HepG2 (cell line): ENCODE data around the gene GTF2H2C. TPM values are rescaled to one million over a fixed set of nuclear protein-coding genes. Genes with fewer than 3 reads are reported as not detected.
"Not testable (repeated sequence)": the region's sequence is repeated elsewhere in the genome, so short reads cannot be mapped to it uniquely, and the experiment has no call there.

ENCODE experiments used
- ADNP ChIP-seq: sonication (generic); formaldehyde crosslinking; IDR thresholded peaks from 2 replicates; pipeline ENCODE4 v1.4.0; 2020; ENCODE audit warnings: missing genetic modification reagents
- CBFB ChIP-seq: sonication (generic); formaldehyde crosslinking; IDR thresholded peaks from 2 replicates; pipeline ENCODE4 v1.4.0; 2020; ENCODE audit warnings: missing genetic modification reagents
- DMAP1 ChIP-seq: IDR thresholded peaks from 2 replicates; pipeline ENCODE4 v1.6.1; 2016
- GABPB1 ChIP-seq: IDR thresholded peaks from 2 replicates; pipeline ENCODE4 v1.6.1; 2016; ENCODE audit warnings: mild to moderate bottlenecking, missing genetic modification reagents, moderate library complexity, missing compliant biosample characterization
- GATAD1 ChIP-seq: IDR thresholded peaks from 2 replicates; pipeline ENCODE4 v1.6.1; 2016; ENCODE audit warnings: missing genetic modification reagents, missing compliant biosample characterization
- KDM2A ChIP-seq: sonication (generic); formaldehyde crosslinking; IDR thresholded peaks from 2 replicates; pipeline ENCODE4 v1.4.0; 2020; ENCODE audit warnings: low read depth, missing genetic modification reagents, borderline replicate concordance
- KDM3A ChIP-seq: IDR thresholded peaks from 2 replicates; pipeline ENCODE4 v1.6.1; 2018; ENCODE audit warnings: low read depth, missing compliant biosample characterization
- KLF11 ChIP-seq: IDR thresholded peaks from 2 replicates; pipeline ENCODE4 v1.6.1; 2016; ENCODE audit warnings: missing compliant biosample characterization
- NR2C2 ChIP-seq: sonication (generic); formaldehyde crosslinking; IDR thresholded peaks from 2 replicates; pipeline ENCODE4 v1.4.0; 2020; ENCODE audit warnings: missing genetic modification reagents, mild to moderate bottlenecking, moderate library complexity, borderline replicate concordance
- NR2F6 ChIP-seq, 2 experiments: IDR thresholded peaks; 2 replicates each; pipeline ENCODE4 v1.6.1; 2016; ENCODE audit warnings: antibody characterized with exemption in 1 of 2, mild to moderate bottlenecking in 1 of 2
- SOX5 ChIP-seq: IDR thresholded peaks from 2 replicates; pipeline ENCODE4 v1.6.1; 2016; ENCODE audit warnings: borderline replicate concordance
- SP1 ChIP-seq, 2 experiments: fragments of 450-650 bp in 1 of 2; sonication (generic) in 1 of 2; formaldehyde crosslinking in 1 of 2; IDR thresholded peaks; 2 replicates each; pipeline versions ENCODE4 v1.4.0 to v1.6.1; 2016 to 2020; ENCODE audit warnings: missing genetic modification reagents in 1 of 2
- TSC22D2 ChIP-seq: sonication (generic); formaldehyde crosslinking; IDR thresholded peaks from 2 replicates; pipeline ENCODE4 v1.5.1; 2020; ENCODE audit warnings: missing genetic modification reagents, mild to moderate bottlenecking, borderline replicate concordance
- ZNF792 ChIP-seq: IDR thresholded peaks from 2 replicates; pipeline ENCODE4 v1.6.1; 2016
- polyA plus RNA-seq, 8 experiments: library from polyadenylated mRNA; depleted of rRNA in 3 of 8; stranded (reverse) in 7 of 8; unstranded in 1 of 8; fragments of >200 nt; fragmentation: Illumina TruSeq in 4 of 8; extraction: Trizol in 4 of 8; gene quantifications; 2 replicates each; pipeline versions ENCODE4 v1.2.1 to v1.2.3, GENCODE V29; 2011 to 2016; ENCODE audit warnings: low read depth in 4 of 8, missing spikeins in 1 of 8, mixed read lengths in 1 of 8; ENCODE audit not compliant: insufficient read depth in 1 of 8
- total RNA-seq, 5 experiments: library from RNA; depleted of rRNA; stranded (reverse); fragments of >200 nt; fragmentation: Illumina TruSeq; extraction: Trizol; gene quantifications; 2 replicates each; pipeline ENCODE4 v1.2.3, GENCODE V29; 2016; ENCODE audit warnings: low read depth in 1 of 5
- TF ChIP-seq, protein P1 (sequence below): sonication (generic); formaldehyde crosslinking; IDR thresholded peaks from 2 replicates; pipeline ENCODE4 v1.4.0; 2020; ENCODE audit warnings: missing genetic modification reagents, borderline replicate concordance
- TF ChIP-seq, protein P2 (sequence below): IDR thresholded peaks from 2 replicates; pipeline ENCODE4 v1.6.1; 2016; ENCODE audit warnings: missing genetic modification reagents, missing compliant biosample characterization
- TF ChIP-seq, protein P3 (sequence below): sonication (generic); formaldehyde crosslinking; IDR thresholded peaks from 2 replicates; pipeline ENCODE4 v1.4.0; 2020; ENCODE audit warnings: missing genetic modification reagents
- TF ChIP-seq, protein P4 (sequence below): IDR thresholded peaks from 2 replicates; pipeline ENCODE4 v1.6.1; 2018; ENCODE audit warnings: missing genetic modification reagents
- TF ChIP-seq, protein P5 (sequence below): IDR thresholded peaks from 2 replicates; pipeline ENCODE4 v1.6.1; 2016; ENCODE audit warnings: low read depth

The GTF2H2C gene
- total and polyA plus RNA-seq, 2 of the 13 experiments (the other 11 are each of a cell fraction or from before 2014, with no cell fraction given): 29.7 to 62.9 TPM

DNA sequence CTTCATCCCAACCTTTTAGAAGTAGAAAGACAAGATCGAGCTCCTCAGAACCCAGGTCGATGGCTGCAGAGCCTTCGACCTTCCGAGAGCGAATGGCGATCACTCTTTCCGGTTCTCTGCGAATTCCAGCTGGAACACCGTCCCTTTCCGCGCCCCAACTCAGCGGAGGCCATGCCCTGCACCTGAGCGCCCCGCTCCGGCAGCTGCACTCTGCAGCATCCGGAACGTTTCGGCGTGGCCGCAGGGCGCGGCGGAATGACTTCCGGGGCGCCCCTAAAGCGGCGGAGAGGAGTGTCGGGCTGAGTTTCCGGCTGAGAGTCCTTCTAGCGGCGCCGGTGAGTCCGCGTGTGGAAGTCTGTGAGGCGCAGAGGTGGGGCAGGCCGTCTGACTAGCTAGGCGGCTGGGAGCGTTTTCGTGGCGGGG lies at the start of gene GTF2H2C (continued):
- TF ChIP-seq, protein P1, sequence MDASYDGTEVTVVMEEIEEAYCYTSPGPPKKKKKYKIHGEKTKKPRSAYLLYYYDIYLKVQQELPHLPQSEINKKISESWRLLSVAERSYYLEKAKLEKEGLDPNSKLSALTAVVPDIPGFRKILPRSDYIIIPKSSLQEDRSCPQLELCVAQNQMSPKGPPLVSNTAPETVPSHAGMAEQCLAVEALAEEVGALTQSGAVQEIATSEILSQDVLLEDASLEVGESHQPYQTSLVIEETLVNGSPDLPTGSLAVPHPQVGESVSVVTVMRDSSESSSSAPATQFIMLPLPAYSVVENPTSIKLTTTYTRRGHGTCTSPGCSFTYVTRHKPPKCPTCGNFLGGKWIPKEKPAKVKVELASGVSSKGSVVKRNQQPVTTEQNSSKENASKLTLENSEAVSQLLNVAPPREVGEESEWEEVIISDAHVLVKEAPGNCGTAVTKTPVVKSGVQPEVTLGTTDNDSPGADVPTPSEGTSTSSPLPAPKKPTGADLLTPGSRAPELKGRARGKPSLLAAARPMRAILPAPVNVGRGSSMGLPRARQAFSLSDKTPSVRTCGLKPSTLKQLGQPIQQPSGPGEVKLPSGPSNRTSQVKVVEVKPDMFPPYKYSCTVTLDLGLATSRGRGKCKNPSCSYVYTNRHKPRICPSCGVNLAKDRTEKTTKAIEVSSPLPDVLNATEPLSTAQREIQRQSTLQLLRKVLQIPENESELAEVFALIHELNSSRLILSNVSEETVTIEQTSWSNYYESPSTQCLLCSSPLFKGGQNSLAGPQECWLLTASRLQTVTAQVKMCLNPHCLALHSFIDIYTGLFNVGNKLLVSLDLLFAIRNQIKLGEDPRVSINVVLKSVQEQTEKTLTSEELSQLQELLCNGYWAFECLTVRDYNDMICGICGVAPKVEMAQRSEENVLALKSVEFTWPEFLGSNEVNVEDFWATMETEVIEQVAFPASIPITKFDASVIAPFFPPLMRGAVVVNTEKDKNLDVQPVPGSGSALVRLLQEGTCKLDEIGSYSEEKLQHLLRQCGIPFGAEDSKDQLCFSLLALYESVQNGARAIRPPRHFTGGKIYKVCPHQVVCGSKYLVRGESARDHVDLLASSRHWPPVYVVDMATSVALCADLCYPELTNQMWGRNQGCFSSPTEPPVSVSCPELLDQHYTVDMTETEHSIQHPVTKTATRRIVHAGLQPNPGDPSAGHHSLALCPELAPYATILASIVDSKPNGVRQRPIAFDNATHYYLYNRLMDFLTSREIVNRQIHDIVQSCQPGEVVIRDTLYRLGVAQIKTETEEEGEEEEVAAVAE (CRISPR knock-in tag): peak; percentile 47; the same call in 1 of the 2 replicates
- TF ChIP-seq KDM3A (CRISPR knock-in tag) (peak; percentile 81), KLF11 (CRISPR knock-in tag) (peak; percentile 27; the same call in 1 of the 2 replicates), NR2C2 (CRISPR knock-in tag) (peak; percentile 46; the same call in 1 of the 2 replicates), NR2F6 (CRISPR knock-in tag; IDR thresholded peaks at IDR 0.05) (peak; percentile 52; the same call in 1 of the 2 replicates), GATAD1 (CRISPR knock-in tag) (peak; percentile 90), DMAP1 (CRISPR knock-in tag) (peak; percentile 78), CBFB (peak; percentile 41; the same call in 1 of the 2 replicates), SP1 (CRISPR knock-in tag; IDR thresholded peaks at IDR 0.05) (0 out of 2 replicates have a peak, but pooled peaks have one; percentile 46), TSC22D2 (CRISPR knock-in tag) (0 out of 2 replicates have a peak, but pooled peaks have one; percentile 41), GABPB1 (peak; percentile 94), ZNF792 (CRISPR knock-in tag) (peak; percentile 64; the same call in 1 of the 2 replicates), KDM2A (CRISPR knock-in tag) (peak; percentile 75; the same call in 1 of the 2 replicates), SOX5 (CRISPR knock-in tag) (peak; percentile 49; the same call in 1 of the 2 replicates), ADNP (0 out of 2 replicates have a peak, but pooled peaks have one; percentile 23)
- not testable (repeated sequence) for TF ChIP-seq NR2F6, SP1 (IDR thresholded peaks at IDR 0.05)
- TF ChIP-seq, protein P2, sequence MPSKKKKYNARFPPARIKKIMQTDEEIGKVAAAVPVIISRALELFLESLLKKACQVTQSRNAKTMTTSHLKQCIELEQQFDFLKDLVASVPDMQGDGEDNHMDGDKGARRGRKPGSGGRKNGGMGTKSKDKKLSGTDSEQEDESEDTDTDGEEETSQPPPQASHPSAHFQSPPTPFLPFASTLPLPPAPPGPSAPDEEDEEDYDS: peak; percentile 59
- TF ChIP-seq, protein P3, sequence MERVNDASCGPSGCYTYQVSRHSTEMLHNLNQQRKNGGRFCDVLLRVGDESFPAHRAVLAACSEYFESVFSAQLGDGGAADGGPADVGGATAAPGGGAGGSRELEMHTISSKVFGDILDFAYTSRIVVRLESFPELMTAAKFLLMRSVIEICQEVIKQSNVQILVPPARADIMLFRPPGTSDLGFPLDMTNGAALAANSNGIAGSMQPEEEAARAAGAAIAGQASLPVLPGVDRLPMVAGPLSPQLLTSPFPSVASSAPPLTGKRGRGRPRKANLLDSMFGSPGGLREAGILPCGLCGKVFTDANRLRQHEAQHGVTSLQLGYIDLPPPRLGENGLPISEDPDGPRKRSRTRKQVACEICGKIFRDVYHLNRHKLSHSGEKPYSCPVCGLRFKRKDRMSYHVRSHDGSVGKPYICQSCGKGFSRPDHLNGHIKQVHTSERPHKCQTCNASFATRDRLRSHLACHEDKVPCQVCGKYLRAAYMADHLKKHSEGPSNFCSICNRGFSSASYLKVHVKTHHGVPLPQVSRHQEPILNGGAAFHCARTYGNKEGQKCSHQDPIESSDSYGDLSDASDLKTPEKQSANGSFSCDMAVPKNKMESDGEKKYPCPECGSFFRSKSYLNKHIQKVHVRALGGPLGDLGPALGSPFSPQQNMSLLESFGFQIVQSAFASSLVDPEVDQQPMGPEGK (CRISPR knock-in tag): 0 out of 2 replicates have a peak, but pooled peaks have one; percentile 15
- TF ChIP-seq, protein P4, sequence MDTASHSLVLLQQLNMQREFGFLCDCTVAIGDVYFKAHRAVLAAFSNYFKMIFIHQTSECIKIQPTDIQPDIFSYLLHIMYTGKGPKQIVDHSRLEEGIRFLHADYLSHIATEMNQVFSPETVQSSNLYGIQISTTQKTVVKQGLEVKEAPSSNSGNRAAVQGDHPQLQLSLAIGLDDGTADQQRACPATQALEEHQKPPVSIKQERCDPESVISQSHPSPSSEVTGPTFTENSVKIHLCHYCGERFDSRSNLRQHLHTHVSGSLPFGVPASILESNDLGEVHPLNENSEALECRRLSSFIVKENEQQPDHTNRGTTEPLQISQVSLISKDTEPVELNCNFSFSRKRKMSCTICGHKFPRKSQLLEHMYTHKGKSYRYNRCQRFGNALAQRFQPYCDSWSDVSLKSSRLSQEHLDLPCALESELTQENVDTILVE (CRISPR knock-in tag): peak; percentile 75
- TF ChIP-seq, protein P5, sequence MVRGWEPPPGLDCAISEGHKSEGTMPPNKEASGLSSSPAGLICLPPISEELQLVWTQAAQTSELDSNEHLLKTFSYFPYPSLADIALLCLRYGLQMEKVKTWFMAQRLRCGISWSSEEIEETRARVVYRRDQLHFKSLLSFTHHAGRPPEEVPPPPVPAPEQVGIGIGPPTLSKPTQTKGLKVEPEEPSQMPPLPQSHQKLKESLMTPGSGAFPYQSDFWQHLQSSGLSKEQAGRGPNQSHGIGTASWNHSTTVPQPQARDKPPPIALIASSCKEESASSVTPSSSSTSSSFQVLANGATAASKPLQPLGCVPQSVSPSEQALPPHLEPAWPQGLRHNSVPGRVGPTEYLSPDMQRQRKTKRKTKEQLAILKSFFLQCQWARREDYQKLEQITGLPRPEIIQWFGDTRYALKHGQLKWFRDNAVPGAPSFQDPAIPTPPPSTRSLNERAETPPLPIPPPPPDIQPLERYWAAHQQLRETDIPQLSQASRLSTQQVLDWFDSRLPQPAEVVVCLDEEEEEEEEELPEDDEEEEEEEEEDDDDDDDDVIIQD (CRISPR knock-in tag): peak; percentile 48; the same call in 1 of the 2 replicates
